Panc1 (cell line): Measurements from ENCODE around the gene NPR1. TPM values are rescaled to one million over a fixed set of nuclear protein-coding genes. Genes with fewer than 3 reads are reported as not detected.

Experiments
- ATAC-seq: fragments of 200-7000 bp; cut with Tn5 transposase; 2 replicates; pipeline ENCODE4 v1.9.1; 2020; ENCODE audit warnings: mild to moderate bottlenecking, moderate library complexity
- BruUV-seq: library from RNA; stranded (reverse); fragments of 400-500 nt; replicated peaks from 2 replicates; lab custom pipeline; 2021; lab: Mats Ljungman, UMichigan
- CTCF ChIA-PET: fragments of 300-600 bp; sonication (Branson Sonifier 250); formaldehyde crosslinking; loops from one replicate; lab custom pipeline; 2022; ENCODE audit warnings: antibody characterized with exemption; lab: Charles Lee
- POLR2A ChIA-PET: fragments of 300-600 bp; sonication (Branson Sonifier 250); formaldehyde crosslinking; loops from one replicate; lab custom pipeline; 2022; ENCODE audit warnings: antibody characterized with exemption; lab: Charles Lee
- DNase-seq: peaks from one replicate; pipeline ENCODE4 v3.0.0-alpha.2; 2010; ENCODE audit warnings: low read depth, low spot score
- H3K27ac ChIP-seq: 2 replicates; pipeline ENCODE4 v1.5.1; 2011; ENCODE audit warnings: mild to moderate bottlenecking, low read length, inconsistent platforms
- H3K27me3 ChIP-seq: fragments of 200-500 bp; sonication (Bioruptor generic); 2 replicates; pipeline ENCODE4 v1.6.0; 2014; ENCODE audit warnings: low read length, inconsistent platforms; ENCODE audit not compliant: control insufficient read depth, insufficient read depth
- H3K36me3 ChIP-seq: fragments of 200-500 bp; sonication (Bioruptor generic); 2 replicates; pipeline ENCODE4 v1.5.1; 2014; ENCODE audit warnings: inconsistent platforms, mild to moderate bottlenecking, low read length, moderate library complexity; ENCODE audit not compliant: control insufficient read depth, insufficient read depth
- H3K4me1 ChIP-seq: 2 replicates; pipeline ENCODE4 v1.5.1; 2011; ENCODE audit warnings: inconsistent platforms, mild to moderate bottlenecking, low read length, moderate library complexity; ENCODE audit not compliant: control insufficient read depth, insufficient read depth
- H3K4me3 ChIP-seq, 2 experiments: 2 replicates each; pipeline ENCODE4 v1.5.1; 2011 to 2012; ENCODE audit warnings: low read depth in 2 of 2, low read length in 2 of 2, mild to moderate bottlenecking in 2 of 2, inconsistent platforms in 1 of 2, moderate library complexity in 1 of 2
- H3K9me3 ChIP-seq: fragments of 200-500 bp; sonication (Bioruptor generic); 2 replicates; pipeline ENCODE4 v1.5.1; 2014; ENCODE audit warnings: low read depth, mild to moderate bottlenecking, inconsistent platforms, low read length, moderate library complexity; ENCODE audit not compliant: control insufficient read depth, insufficient read depth
- POLR2AphosphoS5 ChIP-seq: IDR thresholded peaks from 2 replicates; pipeline ENCODE4 v1.6.1; 2012; ENCODE audit warnings: mild to moderate bottlenecking, low read depth, low read length, moderate library complexity
- SIN3A ChIP-seq: IDR thresholded peaks from 2 replicates; pipeline ENCODE4 v1.6.1; 2012; ENCODE audit warnings: low read depth, mild to moderate bottlenecking, low read length, moderate library complexity, borderline replicate concordance; ENCODE audit not compliant: insufficient read depth
- TCF7L2 ChIP-seq: IDR thresholded peaks from 2 replicates; pipeline ENCODE4 v1.6.1; 2011; ENCODE audit warnings: mild to moderate bottlenecking, low read depth, low read length, inconsistent platforms
- in situ Hi-C: cut with HindIII; loops from 2 replicates; pipeline ENCODE4 v1.10.0; 2016; ENCODE audit warnings: low sequenced_read_pairs, low pct_unique_long_range_greater_than_20kb
- intact Hi-C: fragments of 100-400 bp; cut with micrococcal nuclease; formaldehyde crosslinking; loops from one replicate; pipeline ENCODE4 v1.10.0; 2022; ENCODE audit not compliant: unreplicated experiment
- total RNA-seq: library from RNA; stranded (reverse); gene quantifications from one replicate; pipeline ENCODE4 v1.2.1, GENCODE V29; 2021; ENCODE audit not compliant: unreplicated experiment
- TF ChIP-seq, protein P1 (sequence below): fragments of 450-650 bp; IDR thresholded peaks from 2 replicates; pipeline ENCODE4 v1.5.1; 2017; ENCODE audit warnings: mild to moderate bottlenecking
- TF ChIP-seq, protein P2 (sequence below), 2 experiments: IDR thresholded peaks; 2 replicates each; pipeline ENCODE4 v1.6.1; 2011 to 2012; ENCODE audit warnings: low read depth in 2 of 2, control low read depth in 1 of 2, low read length in 1 of 2, mild to moderate bottlenecking in 1 of 2, moderate library complexity in 1 of 2; ENCODE audit not compliant: insufficient read depth in 1 of 2

NPR1 gene
- total RNA-seq, 1 experiment from 2014 or later, result 0.36 TPM

GRCh38 chr1:153655333-153655732 lies 23.2 kb upstream of the NPR1 start:
- Histone ChIP-seq H3K4me3 (no peak overlapping the region), H3K27me3 (no peaks in the 10 kb centered on the region), H3K36me3 (no peaks in the 10 kb centered on the region; the same call in 1 of the 2 replicates), H3K9me3 (no peaks in the 10 kb centered on the region), H3K27ac (no peak overlapping the region), H3K4me1 (0 out of 2 replicates have a peak, but pooled peaks cover 4% of the 10 kb centered on the region)
- intact Hi-C loops (loop anchor here (10.0 kb wide), 1 partner anchor 81 kb away; no protein-coding TSS in a partner anchor), in situ Hi-C loops (no loop called here)
- BruUV-seq, result no TSS peak
- CTCF ChIA-PET, result no interaction called here
- POLR2A ChIA-PET, result interaction anchor here (0.6 kb wide), 1 partner anchor 18 kb away, joined by 10 read pairs; no protein-coding TSS in a partner anchor
- DNase-seq (no peak), ATAC-seq (no peak)
- TF ChIP-seq SIN3A (no peak), POLR2AphosphoS5 (no peak), TCF7L2 (no peak)
- TF ChIP-seq, protein P1, sequence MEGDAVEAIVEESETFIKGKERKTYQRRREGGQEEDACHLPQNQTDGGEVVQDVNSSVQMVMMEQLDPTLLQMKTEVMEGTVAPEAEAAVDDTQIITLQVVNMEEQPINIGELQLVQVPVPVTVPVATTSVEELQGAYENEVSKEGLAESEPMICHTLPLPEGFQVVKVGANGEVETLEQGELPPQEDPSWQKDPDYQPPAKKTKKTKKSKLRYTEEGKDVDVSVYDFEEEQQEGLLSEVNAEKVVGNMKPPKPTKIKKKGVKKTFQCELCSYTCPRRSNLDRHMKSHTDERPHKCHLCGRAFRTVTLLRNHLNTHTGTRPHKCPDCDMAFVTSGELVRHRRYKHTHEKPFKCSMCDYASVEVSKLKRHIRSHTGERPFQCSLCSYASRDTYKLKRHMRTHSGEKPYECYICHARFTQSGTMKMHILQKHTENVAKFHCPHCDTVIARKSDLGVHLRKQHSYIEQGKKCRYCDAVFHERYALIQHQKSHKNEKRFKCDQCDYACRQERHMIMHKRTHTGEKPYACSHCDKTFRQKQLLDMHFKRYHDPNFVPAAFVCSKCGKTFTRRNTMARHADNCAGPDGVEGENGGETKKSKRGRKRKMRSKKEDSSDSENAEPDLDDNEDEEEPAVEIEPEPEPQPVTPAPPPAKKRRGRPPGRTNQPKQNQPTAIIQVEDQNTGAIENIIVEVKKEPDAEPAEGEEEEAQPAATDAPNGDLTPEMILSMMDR, result no peak
- TF ChIP-seq, protein P2, sequence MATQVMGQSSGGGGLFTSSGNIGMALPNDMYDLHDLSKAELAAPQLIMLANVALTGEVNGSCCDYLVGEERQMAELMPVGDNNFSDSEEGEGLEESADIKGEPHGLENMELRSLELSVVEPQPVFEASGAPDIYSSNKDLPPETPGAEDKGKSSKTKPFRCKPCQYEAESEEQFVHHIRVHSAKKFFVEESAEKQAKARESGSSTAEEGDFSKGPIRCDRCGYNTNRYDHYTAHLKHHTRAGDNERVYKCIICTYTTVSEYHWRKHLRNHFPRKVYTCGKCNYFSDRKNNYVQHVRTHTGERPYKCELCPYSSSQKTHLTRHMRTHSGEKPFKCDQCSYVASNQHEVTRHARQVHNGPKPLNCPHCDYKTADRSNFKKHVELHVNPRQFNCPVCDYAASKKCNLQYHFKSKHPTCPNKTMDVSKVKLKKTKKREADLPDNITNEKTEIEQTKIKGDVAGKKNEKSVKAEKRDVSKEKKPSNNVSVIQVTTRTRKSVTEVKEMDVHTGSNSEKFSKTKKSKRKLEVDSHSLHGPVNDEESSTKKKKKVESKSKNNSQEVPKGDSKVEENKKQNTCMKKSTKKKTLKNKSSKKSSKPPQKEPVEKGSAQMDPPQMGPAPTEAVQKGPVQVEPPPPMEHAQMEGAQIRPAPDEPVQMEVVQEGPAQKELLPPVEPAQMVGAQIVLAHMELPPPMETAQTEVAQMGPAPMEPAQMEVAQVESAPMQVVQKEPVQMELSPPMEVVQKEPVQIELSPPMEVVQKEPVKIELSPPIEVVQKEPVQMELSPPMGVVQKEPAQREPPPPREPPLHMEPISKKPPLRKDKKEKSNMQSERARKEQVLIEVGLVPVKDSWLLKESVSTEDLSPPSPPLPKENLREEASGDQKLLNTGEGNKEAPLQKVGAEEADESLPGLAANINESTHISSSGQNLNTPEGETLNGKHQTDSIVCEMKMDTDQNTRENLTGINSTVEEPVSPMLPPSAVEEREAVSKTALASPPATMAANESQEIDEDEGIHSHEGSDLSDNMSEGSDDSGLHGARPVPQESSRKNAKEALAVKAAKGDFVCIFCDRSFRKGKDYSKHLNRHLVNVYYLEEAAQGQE (IDR thresholded peaks at IDR 0.05; ENCODE audit: insufficient read depth in 1 of 2, low read depth in 2 of 2, low read length in 1 of 2), result no peak

- Histone ChIP-seq H3K36me3 (peaks cover 18% of the 10 kb centered on the region), H3K27me3 (no peaks in the 10 kb centered on the region), H3K27ac (peak within 1 kb of the TSS; percentile 88), H3K9me3 (no peaks in the 10 kb centered on the region), H3K4me3 (peak within 1 kb of the TSS; percentile 69 to 84), H3K4me1 (peaks cover 11% of the 10 kb centered on the region; the same call in 1 of the 2 replicates)
- BruUV-seq, result no TSS peak
- intact Hi-C loops, result loop anchor here (10.0 kb wide), 1 partner anchor 84 kb away; no protein-coding TSS in a partner anchor
- in situ Hi-C loops, result no loop called here
- ChIA-PET POLR2A (interaction anchor here (0.7 kb wide), 1 partner anchor 29 kb away, joined by 7 read pairs; no protein-coding TSS in a partner anchor), CTCF (no interaction called here)
- DNase-seq, result peak; percentile 51
- ATAC-seq, result peak; percentile 99
- TF ChIP-seq, protein P1, result no peak
- TF ChIP-seq POLR2AphosphoS5 (peak; percentile 80), TCF7L2 (no peak), SIN3A (no peak; the same call in 1 of the 2 replicates)
- TF ChIP-seq, protein P2 (IDR thresholded peaks at IDR 0.05; ENCODE audit: insufficient read depth in 1 of 2, low read depth in 2 of 2, low read length in 1 of 2), result no peak
Observed at GRCh38 chr1:153658400-153659174, 19.9 kb upstream of the NPR1 start, which contains the start of gene SNAPIN. TSS of gene SNAPIN (plus strand) at chr1:153658703. CDS start at chr1:153658744, 41 bp downstream.
